Pancreas (tissue), 10 donors: Measurements from ENCODE around the gene CLEC4G. TPM values are rescaled to one million over a fixed set of nuclear protein-coding genes. Genes with fewer than 3 reads are reported as not detected.

Experiments
- ATAC-seq, 4 donors: fragments of 200-7000 bp; cut with Tn5 transposase; one replicate each; pipeline versions ENCODE4 v1.8.0 to v1.9.1; 2020; ENCODE audit warnings: mild to moderate bottlenecking in 4 of 4, moderate library complexity in 4 of 4
- DNase-seq, 6 donors: peaks; one replicate each; pipeline ENCODE4 v3.0.0-alpha.2; 2020
- FAIRE-seq: peaks from 2 replicates; lab custom pipeline; 2012; peaks lifted over from hg19 to GRCh38; lab: Jason Lieb, UNC
- H3K27ac ChIP-seq, 4 donors: fragments of 200-600 bp; sonication (generic); 1 replicate in 3 of 4; 2 replicates in 1 of 4; pipeline versions ENCODE4 v1.5.0 to v1.8.0; 2020
- H3K27me3 ChIP-seq, 4 donors: fragments of 200-600 bp; one replicate each; pipeline ENCODE4 v1.8.0; 2021
- H3K36me3 ChIP-seq, 3 donors: fragments of 200-600 bp; sonication (generic) in 1 of 3; one replicate each; pipeline versions ENCODE4 v1.5.0 to v1.8.0; 2020 to 2021
- H3K4me1 ChIP-seq, 3 donors: fragments of 200-600 bp; one replicate each; pipeline ENCODE4 v1.8.0; 2021
- H3K4me3 ChIP-seq, 4 donors: fragments of 200-600 bp; sonication (generic) in 2 of 4; one replicate each; pipeline versions ENCODE4 v1.5.0 to v1.8.0; 2020 to 2021
- H3K9me3 ChIP-seq, 4 donors: fragments of 200-600 bp; one replicate each; pipeline ENCODE4 v1.8.0; 2021
- CTCF ChIP-seq, 4 donors: fragments of 200-600 bp; sonication (generic) in 3 of 4; IDR thresholded peaks; one replicate each; pipeline versions ENCODE4 v1.5.0 to v1.8.0; 2021; ENCODE audit warnings: antibody characterized with exemption in 4 of 4
- WGBS, 2 donors: extraction: QIAGEN DNeasy Blood & Tissue Kit; methylation state at CpG; one replicate each; pipeline ENCODE4 v1.1.7; 2013; 5-methylcytosine and 5-hydroxymethylcytosine counted together
- intact Hi-C, 3 donors: fragments of 100-400 bp; cut with DNase I; formaldehyde crosslinking; loops; one replicate each; pipeline versions ENCODE4 v1.11.1 to v1.14.2; 2022
- polyA plus RNA-seq, 2 donors: library from polyadenylated mRNA; stranded (reverse); fragments of 200-250 nt; gene quantifications; one replicate each; pipeline ENCODE4 v1.2.3, GENCODE V29; 2013
- total RNA-seq, 6 donors: library from RNA; stranded (reverse); fragmentation: NEBNext Ultra II Directional in 4 of 6; extraction: Animal tissue kit (Norgen Biotek cat#: 25700) in 4 of 6; gene quantifications; one replicate each; pipeline versions ENCODE4 v1.2.1 to v1.2.4, GENCODE V29; 2021 to 2023
- donor health status: healthy with polysubstance abuse.
- donor health status: DM: no; HTN: no; CAD: no; lungs with moderate emphysema.
- donor health status: DM: no; HTN: no; CAD: no.
- donor health status: control.
- donor health status: control.
- donor health status: Bipolar disorder and iron deficiency.
- donor health status: DM: yes; HTN: yes; CAD: no.
- donor health status: DM: no; HTN: no; CAD: no.
- donor health status: DM: no; HTN: no; CAD: no.
- donor health status: DM: yes; HTN: yes; CAD: no.

The CLEC4G gene
- total and polyA plus RNA-seq, 8 donors: 0.09 to 1.1 (median 0.68) TPM; not detected in 3

- DNase-seq: no peak
- H3K4me1 ChIP-seq: no peaks in the 10 kb centered on the region
- WGBS, 2 donors: 16 to 18% methylated on average over 11 of the region's 11 CpGs
- no peaks in the 10 kb centered on the region for H3K36me3 ChIP-seq
- intact Hi-C loops: no loop called here
- H3K27me3 ChIP-seq: no peaks in the 10 kb centered on the region
- no peak overlapping the region for H3K27ac ChIP-seq
- no peaks in the 10 kb centered on the region for H3K9me3 ChIP-seq
- no peak for ATAC-seq
- no peak for FAIRE-seq
- no peak overlapping the region for H3K4me3 ChIP-seq
- no peak for TF ChIP-seq CTCF (IDR thresholded peaks at IDR 0.05)
Measured at GRCh38 chr19:7698583-7698982, 33.3 kb downstream of the CLEC4G start.

- Histone ChIP-seq H3K36me3 (no peaks in the 10 kb centered on the region), H3K4me1 (no peaks in the 10 kb centered on the region), H3K27me3 (no peaks in the 10 kb centered on the region), H3K27ac (no peak overlapping the region), H3K4me3 (no peak overlapping the region), H3K9me3 (no peaks in the 10 kb centered on the region)
- FAIRE-seq: no peak
- no peak for TF ChIP-seq CTCF (IDR thresholded peaks at IDR 0.05)
- no peak for ATAC-seq
- DNase-seq: no peak
- intact Hi-C loops: no loop called here
- WGBS, 2 donors: 63 to 68% methylated on average over 10 of the region's 10 CpGs
Measured at GRCh38 chr19:7697721-7698287, 34.1 kb downstream of the CLEC4G start.

GRCh38 chr19:7694499-7694898 lies 37.4 kb downstream of the CLEC4G start:
- intact Hi-C loops: no loop called here

GRCh38 chr19:7692417-7693088 lies 39.4 kb downstream of the CLEC4G start:
- no peaks in the 10 kb centered on the region for H3K36me3 ChIP-seq
- no peaks in the 10 kb centered on the region for H3K27me3 ChIP-seq
- WGBS, 2 donors: 59 to 65% methylated on average over 13 of the region's 13 CpGs
- no peak for TF ChIP-seq CTCF (IDR thresholded peaks at IDR 0.05)
- ATAC-seq: no peak
- DNase-seq: no peak
- H3K9me3 ChIP-seq: no peaks in the 10 kb centered on the region
- no peak overlapping the region for H3K4me3 ChIP-seq
- no peak overlapping the region for H3K27ac ChIP-seq
- FAIRE-seq: no peak
- no peaks in the 10 kb centered on the region for H3K4me1 ChIP-seq
- intact Hi-C loops: no loop called here

More at GRCh38 chr19:7694499-7694898, 37.4 kb downstream of the CLEC4G start:
- H3K4me3 ChIP-seq: no peak overlapping the region
- no peak for FAIRE-seq
- WGBS, 2 donors: 41 to 46% methylated on average over 4 of the region's 4 CpGs
- no peak for DNase-seq
- no peak for TF ChIP-seq CTCF (IDR thresholded peaks at IDR 0.05)
- H3K9me3 ChIP-seq: no peaks in the 10 kb centered on the region
- no peak for ATAC-seq
- no peaks in the 10 kb centered on the region for H3K36me3 ChIP-seq
- H3K27me3 ChIP-seq: no peaks in the 10 kb centered on the region
- no peaks in the 10 kb centered on the region for H3K4me1 ChIP-seq
- H3K27ac ChIP-seq: no peak overlapping the region

- intact Hi-C loops: no loop called here
- H3K36me3 ChIP-seq: no peaks in the 10 kb centered on the region
- H3K27me3 ChIP-seq: no peaks in the 10 kb centered on the region
- ATAC-seq (no peak), DNase-seq (no peak), FAIRE-seq (no peak)
- no peak for TF ChIP-seq CTCF (IDR thresholded peaks at IDR 0.05)
- no peaks in the 10 kb centered on the region for H3K4me1 ChIP-seq
- H3K9me3 ChIP-seq: no peaks in the 10 kb centered on the region
- H3K27ac ChIP-seq: no peak overlapping the region
- H3K4me3 ChIP-seq: no peak overlapping the region
Measured at GRCh38 chr19:7691497-7691896, 40.4 kb downstream of the CLEC4G start.
